ENCODE measurements around the gene FBXW8. TPM values are rescaled to one million over a fixed set of nuclear protein-coding genes. Genes with fewer than 3 reads are reported as not detected.

The FBXW8 gene
- 14.3 and 15.6 TPM in 2 replicates for total RNA-seq

GRCh38 chr12:116910645-116911451 lies at the start of gene FBXW8:
FBXW8 (plus strand) TSS chr12:116910950; CDS start chr12:116911038, 88 bp downstream.

DNA sequence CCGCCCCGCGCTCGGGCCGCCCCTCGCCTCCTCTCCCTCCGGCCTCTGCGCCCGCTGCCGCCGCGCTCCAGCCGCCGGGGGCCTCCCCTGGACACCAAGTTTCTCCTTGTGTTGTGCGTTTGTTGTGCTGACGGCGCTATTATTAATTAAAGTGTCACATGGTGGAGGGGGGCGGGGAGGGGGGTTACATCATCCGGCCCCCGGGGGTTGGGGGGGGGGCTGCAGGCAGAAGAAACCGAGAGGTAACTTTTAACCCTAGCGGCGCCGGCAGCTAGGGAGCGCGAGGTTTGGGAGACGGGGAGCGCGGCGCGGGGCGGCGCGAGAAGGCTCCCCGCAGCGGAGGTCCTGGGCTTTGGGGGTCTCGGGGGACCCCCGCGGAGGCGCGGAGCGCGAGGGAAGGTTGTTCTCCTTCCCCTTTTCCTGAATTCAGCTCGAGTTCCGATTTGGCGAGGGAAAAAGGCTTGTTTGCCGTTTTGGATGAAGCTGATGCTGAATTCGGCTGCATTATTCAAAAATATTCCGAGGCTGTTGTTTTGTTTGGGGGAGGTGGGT lies 29.3 kb upstream of the FBXW8 start, which contains the start of gene HRK:
Gene HRK, minus strand, starts transcription at position 117 of the 552 bp plus-strand sequence. CDS start 134 bp downstream, outside the sequence.

Other genes starting within 250 kb of the FBXW8 start
- 16.6 and 17.6 TPM in 2 replicates for gene SPRING1, start 172.9 kb upstream of the FBXW8 start, total RNA-seq
- 4.1 and 4.7 TPM in 2 replicates for gene RNFT2, start 172.6 kb upstream of the FBXW8 start, total RNA-seq
- under 0.01 TPM in 2 replicates for gene HRK, start 29.5 kb upstream of the FBXW8 start, total RNA-seq
- 0.12 TPM in 1 of 2 replicates, not detected in the other for gene TESC, start 188.5 kb downstream of the FBXW8 start, total RNA-seq